Tibial nerve (tissue), 4 donors: Measurements from ENCODE around the gene COMMD1. TPM values are rescaled to one million over a fixed set of nuclear protein-coding genes. Genes with fewer than 3 reads are reported as not detected.
A peak's percentile ranks its signal among the peaks of the same experiment; 100 is the strongest.
"Not testable (repeated sequence)": the region's sequence is repeated elsewhere in the genome, so short reads cannot be mapped to it uniquely, and the experiment has no call there.

ENCODE experiments used
- DNase-seq, 2 donors: peaks; one replicate each; pipeline ENCODE4 v3.0.0-alpha.2; 2019; ENCODE audit warnings: low spot score in 2 of 2
- H3K27ac ChIP-seq, 4 donors: fragments of 200-600 bp; sonication (generic) in 3 of 4; one replicate each; pipeline ENCODE4 v1.5.1; 2017 to 2019; ENCODE audit warnings: mild to moderate bottlenecking in 1 of 4
- H3K27me3 ChIP-seq, 2 donors: fragments of 200-600 bp; sonication (generic) in 1 of 2; one replicate each; pipeline versions ENCODE4 v1.5.1 to v1.6.0; 2017 to 2019
- H3K36me3 ChIP-seq, 3 donors: fragments of 200-600 bp; sonication (generic); one replicate each; pipeline ENCODE4 v1.5.1; 2018 to 2019
- H3K4me1 ChIP-seq, 4 donors: fragments of 200-600 bp; sonication (generic) in 3 of 4; one replicate each; pipeline ENCODE4 v1.5.1; 2017 to 2019
- H3K4me3 ChIP-seq, 4 donors: fragments of 200-600 bp; sonication (generic) in 3 of 4; one replicate each; pipeline ENCODE4 v1.5.1; 2017 to 2019; ENCODE audit warnings: mild to moderate bottlenecking in 1 of 4, moderate library complexity in 1 of 4
- H3K9me3 ChIP-seq, 4 donors: fragments of 200-600 bp; sonication (generic) in 3 of 4; one replicate each; pipeline ENCODE4 v1.5.1; 2017 to 2019
- CTCF ChIP-seq, 5 experiments: fragments of 200-600 bp in 3 of 5; fragments of 450-650 bp in 2 of 5; sonication (generic) in 3 of 5; IDR thresholded peaks; one replicate each; pipeline ENCODE4 v1.5.1; 2016 to 2019; ENCODE audit warnings: antibody characterized with exemption in 5 of 5, mild to moderate bottlenecking in 3 of 5, moderate library complexity in 2 of 5
- EP300 ChIP-seq, 2 donors: sonication (generic); formaldehyde crosslinking; IDR thresholded peaks; one replicate each; pipeline ENCODE4 v1.6.1; 2017; ENCODE audit warnings: antibody characterized with exemption in 2 of 2, mild to moderate bottlenecking in 1 of 2
- POLR2A ChIP-seq, 2 donors: fragments of 450-650 bp; IDR thresholded peaks; one replicate each; pipeline ENCODE4 v1.6.1; 2017; ENCODE audit warnings: antibody characterized with exemption in 2 of 2, mild to moderate bottlenecking in 2 of 2, moderate library complexity in 2 of 2
- WGBS, 2 donors: methylation state at CpG; one replicate each; pipeline ENCODE4 v1.1.5; 2018; 5-methylcytosine and 5-hydroxymethylcytosine counted together
- total RNA-seq, 4 donors: library from RNA; depleted of rRNA; stranded (reverse); fragments of >200 nt; gene quantifications; one replicate each; pipeline ENCODE4 v1.1.0, GENCODE V29; 2016

The COMMD1 gene
- 10 to 100 TPM; 29.6 to 49.2 (median 43.7) TPM for total RNA-seq

GRCh38 chr2:61905372-61906185 is at the start of gene COMMD1:
Gene COMMD1, plus strand, starts transcription at chr2:61905674. Its CDS starts 5 bp downstream, at chr2:61905679.
- peak within 1 kb of the TSS in 3 of 4 donors; percentile 59 to 82 (median 80) for H3K27ac ChIP-seq
- peaks cover 0 to 33% (median 7%) of the 10 kb centered on the region in 4 donors for H3K4me1 ChIP-seq
- no peaks in the 10 kb centered on the region for H3K36me3 ChIP-seq
- peak within 1 kb of the TSS; percentile 54 to 83 (median 66) for H3K4me3 ChIP-seq
- TF ChIP-seq POLR2A (IDR thresholded peaks at IDR 0.05) = peak in 1 of 2 donors; percentile 40
- TF ChIP-seq EP300 (IDR thresholded peaks at IDR 0.05) = peak; percentile 20 to 84
- TF ChIP-seq CTCF (IDR thresholded peaks at IDR 0.05) = no peak
- 0 to 1% methylated on average over 16 to 33 of the region's 33 CpGs for WGBS, 2 donors
- peak; percentile 54 to 65 for DNase-seq
- no peaks in the 10 kb centered on the region for H3K27me3 ChIP-seq
- H3K9me3 ChIP-seq = no peaks in the 10 kb centered on the region

- 65 to 70% methylated on average over 3 of the region's 3 CpGs for WGBS, 2 donors
- Histone ChIP-seq H3K27me3 (no peaks in the 10 kb centered on the region), H3K27ac (no peak overlapping the region), H3K36me3 (peaks cover 0 to 4% (median 0%) of the 10 kb centered on the region in 3 donors), H3K4me1 (peaks cover 0 to 18% (median 5%) of the 10 kb centered on the region in 4 donors), H3K4me3 (no peak overlapping the region), H3K9me3 (peaks cover 0 to 7% (median 0%) of the 10 kb centered on the region in 4 donors)
- TF ChIP-seq POLR2A (IDR thresholded peaks at IDR 0.05) (no peak), CTCF (IDR thresholded peaks at IDR 0.05) (no peak), EP300 (IDR thresholded peaks at IDR 0.05) (no peak)
- no peak for DNase-seq
These were observed 48.2 kb upstream of the COMMD1 start for GRCh38 chr2:61857224-61857623.

DNA sequence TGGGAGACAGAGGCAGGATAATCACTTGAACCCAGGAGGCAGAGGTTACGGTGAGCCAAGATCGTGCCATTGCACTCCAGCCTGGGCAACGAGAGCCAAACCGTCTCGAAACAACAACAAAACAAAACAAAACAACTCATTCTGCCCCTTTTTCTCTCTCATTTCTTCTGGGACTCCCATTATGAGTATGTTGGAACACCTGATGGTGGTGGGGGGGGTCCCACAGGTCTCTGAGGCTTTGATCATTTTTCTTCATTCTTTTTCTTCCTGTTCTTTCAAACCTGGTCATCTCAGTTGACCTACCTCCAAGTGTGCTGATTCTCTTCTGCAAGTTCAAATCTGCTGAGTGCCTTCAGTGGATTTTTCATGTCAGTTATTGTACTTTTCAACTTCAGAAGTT is 43.4 kb upstream of the COMMD1 start:
- 92 to 95% methylated on average over 5 of the region's 5 CpGs for WGBS, 2 donors
- H3K9me3 ChIP-seq = peaks cover 0 to 10% (median 0%) of the 10 kb centered on the region in 4 donors
- no peak overlapping the region for H3K4me3 ChIP-seq
- TF ChIP-seq POLR2A (IDR thresholded peaks at IDR 0.05) = no peak
- no peak for TF ChIP-seq CTCF (IDR thresholded peaks at IDR 0.05)
- no peak for TF ChIP-seq EP300 (IDR thresholded peaks at IDR 0.05)
- no peak for DNase-seq
- no peaks in the 10 kb centered on the region for H3K27me3 ChIP-seq
- peaks cover 0 to 53% (median 5%) of the 10 kb centered on the region in 3 donors for H3K36me3 ChIP-seq
- no peaks in the 10 kb centered on the region for H3K4me1 ChIP-seq
- no peak overlapping the region for H3K27ac ChIP-seq

DNA sequence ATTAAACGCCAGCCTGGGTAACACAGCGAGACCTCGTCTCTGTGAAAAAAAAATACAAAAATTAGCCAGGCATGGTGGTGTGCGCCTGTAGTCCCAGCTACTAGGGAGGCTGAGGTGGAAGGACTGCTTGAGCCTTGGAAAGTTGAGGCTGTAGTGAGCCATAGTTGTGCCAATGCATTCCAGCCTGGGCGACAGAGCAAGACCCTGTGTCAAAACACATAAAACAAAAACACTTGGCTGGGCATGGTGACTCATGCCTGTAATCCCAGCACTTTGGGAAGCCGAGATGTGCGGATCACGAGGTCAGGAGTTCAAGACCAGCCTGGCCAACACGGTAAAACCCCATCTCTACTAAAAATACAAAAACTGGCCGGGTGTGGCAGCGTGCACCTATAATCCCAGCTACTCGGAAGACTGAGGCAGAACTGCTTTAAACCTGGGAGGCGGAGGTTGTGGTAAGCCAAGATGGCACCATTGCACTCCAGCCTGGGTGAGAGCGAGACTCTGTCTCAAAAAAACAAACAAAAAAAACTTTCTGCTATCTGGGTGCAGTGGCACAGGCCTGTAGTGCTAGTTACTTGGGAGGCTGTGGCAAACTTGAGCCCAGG is 38.9 kb upstream of the COMMD1 start:
- not testable (repeated sequence) for DNase-seq, H3K27me3 ChIP-seq, H3K27ac ChIP-seq, H3K9me3 ChIP-seq, H3K4me3 ChIP-seq, H3K4me1 ChIP-seq
- 95 to 96% methylated on average over 14 of the region's 14 CpGs for WGBS, 2 donors
- peaks cover 2 to 98% (median 19%) of the 10 kb centered on the region in 3 donors for H3K36me3 ChIP-seq

GRCh38 chr2:61876400-61876799 is 29.1 kb upstream of the COMMD1 start:
- H3K4me3 ChIP-seq = no peak overlapping the region
- no peaks in the 10 kb centered on the region for H3K4me1 ChIP-seq
- H3K27ac ChIP-seq = no peak overlapping the region
- no peak for TF ChIP-seq EP300 (IDR thresholded peaks at IDR 0.05)
- no peak for DNase-seq
- H3K36me3 ChIP-seq = peaks cover 5 to 97% (median 37%) of the 10 kb centered on the region in 3 donors
- no peaks in the 10 kb centered on the region for H3K9me3 ChIP-seq
- no peaks in the 10 kb centered on the region for H3K27me3 ChIP-seq
- 95 to 97% methylated on average over 1 of the region's 1 CpG for WGBS, 2 donors
